PC-3 (cell line): ENCODE measurements around the gene SAMD3. TPM values are rescaled to one million over a fixed set of nuclear protein-coding genes. Genes with fewer than 3 reads are reported as not detected.
"Not testable (repeated sequence)": the region's sequence is repeated elsewhere in the genome, so short reads cannot be mapped to it uniquely, and the experiment has no call there.

ENCODE experiments used
- ATAC-seq: fragments of 200-7000 bp; cut with Tn5 transposase; 2 replicates; pipeline ENCODE4 v1.9.1; 2020; ENCODE audit warnings: mild to moderate bottlenecking, moderate library complexity
- BruUV-seq: library from RNA; stranded (reverse); fragments of 400-500 nt; replicated peaks from 2 replicates; lab custom pipeline; 2021; lab: Mats Ljungman, UMichigan
- CTCF ChIA-PET: fragments of 300-600 bp; sonication (Branson Sonifier 250); formaldehyde crosslinking; loops from one replicate; lab custom pipeline; 2022; ENCODE audit warnings: antibody characterized with exemption; lab: Charles Lee
- POLR2A ChIA-PET: fragments of 300-600 bp; sonication (Branson Sonifier 250); formaldehyde crosslinking; loops from one replicate; lab custom pipeline; 2022; ENCODE audit warnings: antibody characterized with exemption; ENCODE audit not compliant: unreplicated experiment; lab: Charles Lee
- DNase-seq: peaks from one replicate; pipeline ENCODE4 v3.0.0-alpha.2; 2015
- H2AFZ ChIP-seq: fragments of 300-600 bp; sonication (generic); 2 replicates; pipeline ENCODE4 v1.6.0; 2016; ENCODE audit warnings: antibody characterized with exemption, low read length
- H3F3A ChIP-seq: fragments of 300-600 bp; sonication (generic); one replicate; pipeline ENCODE4 v1.6.0; 2017; ENCODE audit warnings: antibody characterized with exemption, low read length, control low read depth, mild to moderate bottlenecking; ENCODE audit not compliant: unreplicated experiment
- H3K27ac ChIP-seq: fragments of 300-600 bp; sonication (generic); 2 replicates; pipeline ENCODE4 v1.5.1; 2016; ENCODE audit warnings: mild to moderate bottlenecking, low read length
- H3K27me3 ChIP-seq: fragments of 300-600 bp; sonication (generic); 2 replicates; pipeline ENCODE4 v1.6.1; 2016; ENCODE audit warnings: low read length, mixed read lengths
- H3K36me3 ChIP-seq: fragments of 300-600 bp; sonication (generic); 2 replicates; pipeline ENCODE4 v1.6.1; 2016; ENCODE audit warnings: low read depth, mixed run types, low read length, mixed read lengths
- H3K4me1 ChIP-seq: fragments of 300-600 bp; sonication (generic); 2 replicates; pipeline ENCODE4 v1.5.1; 2016; ENCODE audit warnings: low read length; ENCODE audit not compliant: insufficient read depth
- H3K4me2 ChIP-seq: fragments of 300-600 bp; sonication (generic); 2 replicates; pipeline ENCODE4 v1.6.0; 2016; ENCODE audit warnings: low read length
- H3K4me3 ChIP-seq: fragments of 300-600 bp; sonication (generic); 2 replicates; pipeline ENCODE4 v1.5.1; 2016; ENCODE audit warnings: mild to moderate bottlenecking, low read length, mixed read lengths
- H3K79me2 ChIP-seq: fragments of 300-600 bp; sonication (generic); 2 replicates; pipeline ENCODE4 v1.6.1; 2017; ENCODE audit warnings: low read length, mixed read lengths
- H3K9ac ChIP-seq: fragments of 300-600 bp; sonication (generic); 2 replicates; pipeline ENCODE4 v1.6.0; 2016; ENCODE audit warnings: mild to moderate bottlenecking, low read length
- H3K9me2 ChIP-seq: fragments of 300-600 bp; sonication (generic); replicated peaks from 2 replicates; pipeline ENCODE4 v1.6.1; 2016; ENCODE audit warnings: mixed run types, low read length, mixed read lengths
- H3K9me3 ChIP-seq: fragments of 300-600 bp; sonication (generic); 2 replicates; pipeline ENCODE4 v1.6.1; 2016; ENCODE audit warnings: low read length, mixed read lengths
- H4K20me1 ChIP-seq: fragments of 300-600 bp; sonication (generic); 2 replicates; pipeline ENCODE4 v1.6.1; 2016; ENCODE audit warnings: low read length, mixed read lengths
- CTCF ChIP-seq: fragments of 300-600 bp; sonication (generic); conservative IDR thresholded peaks from 2 replicates; pipeline ENCODE4 v1.5.1; 2017; ENCODE audit warnings: antibody characterized with exemption, low read depth, mild to moderate bottlenecking, low read length
- EZH2 ChIP-seq: fragments of 300-600 bp; sonication (generic); IDR thresholded peaks from one replicate; pipeline ENCODE4 v1.6.1; 2017; ENCODE audit warnings: antibody characterized with exemption, mild to moderate bottlenecking, low read length; ENCODE audit not compliant: unreplicated experiment
- EZH2phosphoT487 ChIP-seq: fragments of 300-600 bp; sonication (generic); IDR thresholded peaks from 2 replicates; pipeline ENCODE4 v1.6.1; 2018; ENCODE audit warnings: mild to moderate bottlenecking, antibody characterized with exemption, low read length, borderline replicate concordance
- intact Hi-C: fragments of 100-400 bp; cut with micrococcal nuclease; formaldehyde crosslinking; loops from 2 replicates; pipeline ENCODE4 v1.9.0; 2023
- total RNA-seq: library from RNA; depleted of rRNA; stranded (reverse); fragments of >200 nt; gene quantifications from 2 replicates; pipeline ENCODE4 v1.2.3, GENCODE V29; 2014

SAMD3 gene
- total RNA-seq, 1 experiment from 2014 or later = not detected

DNA sequence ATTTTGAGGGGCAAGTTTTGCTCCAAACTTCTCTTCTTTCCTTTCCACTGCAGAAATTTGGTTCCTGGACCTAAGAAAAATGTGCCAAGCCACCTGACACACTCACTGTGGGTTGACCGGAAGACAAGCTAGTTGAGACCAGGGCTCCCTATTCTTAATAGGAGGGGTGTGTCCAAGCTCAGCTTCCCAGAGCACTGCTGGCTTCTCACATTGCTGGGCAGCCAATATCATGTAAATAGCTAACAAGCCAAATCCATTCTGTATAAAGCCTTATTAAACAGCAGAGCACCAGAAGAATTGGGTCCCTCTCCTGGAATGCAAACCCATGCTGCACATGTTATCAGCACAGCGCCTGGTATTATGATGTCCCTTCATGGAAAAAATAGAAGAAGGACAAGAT lies 17.0 kb upstream of the SAMD3 start:
- Histone ChIP-seq H3K4me3 (no peak overlapping the region), H3K9ac (no peak overlapping the region), H3F3A (no peaks in the 10 kb centered on the region), H3K4me1 (no peaks in the 10 kb centered on the region), H3K27me3 (no peaks in the 10 kb centered on the region), H3K9me3 (no peaks in the 10 kb centered on the region), H4K20me1 (no peaks in the 10 kb centered on the region), H3K36me3 (no peaks in the 10 kb centered on the region), H2AFZ (no peak overlapping the region), H3K4me2 (no peak overlapping the region), H3K9me2 (no peaks in the 10 kb centered on the region), H3K27ac (no peak overlapping the region), H3K79me2 (no peaks in the 10 kb centered on the region)
- POLR2A ChIA-PET = no interaction called here
- CTCF ChIA-PET = interaction anchor here (0.5 to 1.1 kb wide), 3 partner anchors 235 to 458 kb away, joined by 3 to 4 read pairs (median 3); no protein-coding TSS in a partner anchor
- intact Hi-C loops = no loop called here
- BruUV-seq = no TSS peak
- TF ChIP-seq CTCF (no peak), EZH2phosphoT487 (no peak), EZH2 (no peak)
- ATAC-seq (no peak), DNase-seq (no peak)

- H3F3A ChIP-seq = no peaks in the 10 kb centered on the region
- H3K4me3 ChIP-seq = no peak overlapping the region
- CTCF ChIA-PET = no interaction called here
- no peak overlapping the region for H2AFZ ChIP-seq
- POLR2A ChIA-PET = no interaction called here
- TF ChIP-seq EZH2 = no peak
- no peak for TF ChIP-seq CTCF
- TF ChIP-seq EZH2phosphoT487 = no peak
- no peak overlapping the region for H3K4me2 ChIP-seq
- no peaks in the 10 kb centered on the region for H3K4me1 ChIP-seq
- no peak overlapping the region for H3K9ac ChIP-seq
- intact Hi-C loops = no loop called here
- no peak overlapping the region for H3K27ac ChIP-seq
- no peaks in the 10 kb centered on the region for H3K36me3 ChIP-seq
- H3K9me3 ChIP-seq = no peaks in the 10 kb centered on the region
- no peak for DNase-seq
- no peaks in the 10 kb centered on the region for H3K9me2 ChIP-seq
- no TSS peak for BruUV-seq
- H4K20me1 ChIP-seq = no peaks in the 10 kb centered on the region
- no peak for ATAC-seq
- H3K79me2 ChIP-seq = no peaks in the 10 kb centered on the region
- no peaks in the 10 kb centered on the region for H3K27me3 ChIP-seq
Measured at GRCh38 chr6:130233330-130233729, 10.6 kb upstream of the SAMD3 start.

DNA sequence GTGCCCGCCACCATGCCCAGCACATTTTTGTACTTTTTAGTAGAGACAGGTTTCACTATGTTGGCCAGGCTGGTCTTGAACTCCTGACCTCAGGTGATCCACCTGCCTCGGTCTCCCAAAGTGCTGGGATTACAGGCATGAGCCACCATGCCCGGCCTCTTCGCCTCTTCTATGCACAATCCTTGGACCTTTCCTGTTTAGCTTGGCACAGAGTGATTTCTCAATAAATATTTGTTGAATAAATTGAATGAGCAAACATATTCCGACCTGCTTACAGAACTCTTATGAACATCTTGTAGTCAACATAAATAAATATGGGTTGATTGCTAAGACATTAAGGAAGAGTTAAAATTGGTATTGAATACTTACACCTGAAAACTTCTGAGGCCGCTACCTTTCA lies 7.8 kb upstream of the SAMD3 start:
- H3K79me2 ChIP-seq, intact Hi-C loops, H3K4me2 ChIP-seq, H3K27me3 ChIP-seq, H3K9me3 ChIP-seq, POLR2A ChIA-PET, H4K20me1 ChIP-seq, H3K4me3 ChIP-seq, BruUV-seq, DNase-seq, CTCF ChIA-PET, H3K9ac ChIP-seq, ATAC-seq, H3K4me1 ChIP-seq, H2AFZ ChIP-seq, H3K36me3 ChIP-seq, H3K9me2 ChIP-seq, H3K27ac ChIP-seq, H3F3A ChIP-seq: not testable (repeated sequence)
